Neutrophil (primary cell): ENCODE measurements around the gene MEGF11.
"Not testable (repeated sequence)": the region's sequence is repeated elsewhere in the genome, so short reads cannot be mapped to it uniquely, and the experiment has no call there.

ENCODE experiments used
- H3K27ac ChIP-seq: fragments of 200-600 bp; sonication (generic); 2 replicates; pipeline ENCODE4 v1.5.1; 2016; ENCODE audit warnings: mild to moderate bottlenecking, moderate library complexity
- H3K27me3 ChIP-seq: fragments of 200-600 bp; sonication (generic); 2 replicates; pipeline ENCODE4 v1.6.0; 2016; ENCODE audit warnings: mild to moderate bottlenecking
- H3K36me3 ChIP-seq: fragments of 200-600 bp; sonication (generic); 2 replicates; pipeline ENCODE4 v1.5.1; 2017
- H3K4me1 ChIP-seq, 2 experiments: fragments of 200-600 bp in 1 of 2; sonication (generic) in 1 of 2; 1 replicate in 1 of 2; 2 replicates in 1 of 2; pipeline versions ENCODE4 v1.5.1 to v1.6.1; 2013 to 2016; ENCODE audit warnings: low read depth in 1 of 2, low read length in 1 of 2, mild to moderate bottlenecking in 1 of 2, moderate library complexity in 1 of 2; ENCODE audit not compliant: control insufficient read depth in 1 of 2, insufficient read depth in 1 of 2
- H3K4me3 ChIP-seq, 2 experiments: fragments of 200-600 bp in 1 of 2; sonication (generic) in 1 of 2; 1 replicate in 1 of 2; 2 replicates in 1 of 2; pipeline ENCODE4 v1.5.1; 2013 to 2016; ENCODE audit warnings: low read depth in 1 of 2, low read length in 1 of 2, mild to moderate bottlenecking in 1 of 2, moderate library complexity in 1 of 2
- H3K9me3 ChIP-seq: fragments of 200-600 bp; sonication (generic); 2 replicates; pipeline ENCODE4 v1.5.1; 2016
- TF ChIP-seq, protein P1 (sequence below): fragments of 200-600 bp; sonication (generic); IDR thresholded peaks from 2 replicates; pipeline ENCODE4 v1.5.1; 2016; ENCODE audit warnings: antibody characterized with exemption

MEGF11 gene

DNA sequence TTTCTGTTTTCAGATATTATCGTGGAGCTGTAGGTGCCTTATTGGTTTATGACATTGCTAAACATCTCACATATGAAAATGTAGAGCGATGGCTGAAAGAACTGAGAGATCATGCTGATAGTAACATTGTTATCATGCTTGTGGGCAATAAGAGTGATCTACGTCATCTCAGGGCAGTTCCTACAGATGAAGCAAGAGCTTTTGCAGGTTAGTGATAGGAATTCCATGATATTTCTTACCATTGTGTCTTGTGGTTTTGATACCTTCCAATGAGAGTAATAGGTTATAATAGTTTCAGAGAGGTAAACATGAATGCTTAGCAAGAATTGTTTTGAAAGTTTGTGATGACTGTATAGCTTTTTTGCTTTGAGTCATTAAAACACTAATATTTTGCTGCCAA is 375.8 kb downstream of the MEGF11 start:
- Histone ChIP-seq H3K27ac (no peak overlapping the region), H3K36me3 (peaks cover 72% of the 10 kb centered on the region), H3K4me1 (no peaks in the 10 kb centered on the region), H3K9me3 (no peaks in the 10 kb centered on the region), H3K4me3 (no peak overlapping the region), H3K27me3 (no peaks in the 10 kb centered on the region)
- TF ChIP-seq, protein P1, sequence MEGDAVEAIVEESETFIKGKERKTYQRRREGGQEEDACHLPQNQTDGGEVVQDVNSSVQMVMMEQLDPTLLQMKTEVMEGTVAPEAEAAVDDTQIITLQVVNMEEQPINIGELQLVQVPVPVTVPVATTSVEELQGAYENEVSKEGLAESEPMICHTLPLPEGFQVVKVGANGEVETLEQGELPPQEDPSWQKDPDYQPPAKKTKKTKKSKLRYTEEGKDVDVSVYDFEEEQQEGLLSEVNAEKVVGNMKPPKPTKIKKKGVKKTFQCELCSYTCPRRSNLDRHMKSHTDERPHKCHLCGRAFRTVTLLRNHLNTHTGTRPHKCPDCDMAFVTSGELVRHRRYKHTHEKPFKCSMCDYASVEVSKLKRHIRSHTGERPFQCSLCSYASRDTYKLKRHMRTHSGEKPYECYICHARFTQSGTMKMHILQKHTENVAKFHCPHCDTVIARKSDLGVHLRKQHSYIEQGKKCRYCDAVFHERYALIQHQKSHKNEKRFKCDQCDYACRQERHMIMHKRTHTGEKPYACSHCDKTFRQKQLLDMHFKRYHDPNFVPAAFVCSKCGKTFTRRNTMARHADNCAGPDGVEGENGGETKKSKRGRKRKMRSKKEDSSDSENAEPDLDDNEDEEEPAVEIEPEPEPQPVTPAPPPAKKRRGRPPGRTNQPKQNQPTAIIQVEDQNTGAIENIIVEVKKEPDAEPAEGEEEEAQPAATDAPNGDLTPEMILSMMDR: no peak

DNA sequence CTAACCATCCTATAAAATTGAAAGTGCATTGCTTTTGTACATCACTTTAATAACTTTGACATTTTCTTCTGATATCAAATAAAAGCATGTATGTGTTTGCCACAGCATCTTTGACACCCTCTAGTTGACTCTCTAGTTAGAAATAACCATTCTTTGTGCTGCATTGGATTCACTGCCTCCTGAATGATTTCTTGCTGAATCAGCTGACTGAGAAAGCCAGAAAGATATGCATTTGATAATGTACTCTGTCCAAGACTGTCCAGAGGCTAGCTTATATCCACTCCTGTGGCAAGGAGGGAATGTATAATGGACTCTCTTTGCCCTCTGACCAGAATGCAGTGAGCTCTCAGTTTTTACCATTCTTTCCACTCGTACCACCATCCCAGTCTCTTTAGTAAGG is 378.1 kb downstream of the MEGF11 start:
- no peak overlapping the region for H3K4me3 ChIP-seq
- no peaks in the 10 kb centered on the region for H3K27me3 ChIP-seq
- TF ChIP-seq, protein P1: no peak
- H3K4me1 ChIP-seq: peaks cover 9% of the 10 kb centered on the region in 2 experiments
- no peak overlapping the region for H3K27ac ChIP-seq
- H3K36me3 ChIP-seq: peaks cover 52% of the 10 kb centered on the region
- no peaks in the 10 kb centered on the region for H3K9me3 ChIP-seq

DNA sequence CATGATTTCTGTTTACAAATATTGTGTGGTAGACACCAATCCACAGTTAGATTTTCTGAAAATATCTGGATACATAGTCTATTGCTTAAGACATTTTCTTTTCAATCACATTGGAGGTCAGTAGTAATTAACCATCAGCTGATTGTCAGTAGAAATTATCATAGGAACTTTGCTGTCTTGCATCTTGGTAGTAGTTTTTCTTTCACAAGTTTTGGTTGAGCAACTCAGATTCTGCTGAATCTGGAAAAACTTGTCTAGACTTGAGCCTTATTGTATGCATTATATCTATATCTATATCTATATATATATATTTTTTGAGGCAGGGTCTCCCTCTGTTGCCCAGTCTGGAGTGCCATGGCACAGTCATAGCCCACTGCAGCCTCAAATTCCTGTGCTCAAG is 380.3 kb downstream of the MEGF11 start:
- Histone ChIP-seq H3K9me3 (no peaks in the 10 kb centered on the region), H3K4me3 (no peak overlapping the region), H3K36me3 (peaks cover 30% of the 10 kb centered on the region), H3K27me3 (no peaks in the 10 kb centered on the region), H3K4me1 (peaks cover 18 to 21% of the 10 kb centered on the region in 2 experiments), H3K27ac (no peak overlapping the region)
- TF ChIP-seq, protein P1: no peak

DNA sequence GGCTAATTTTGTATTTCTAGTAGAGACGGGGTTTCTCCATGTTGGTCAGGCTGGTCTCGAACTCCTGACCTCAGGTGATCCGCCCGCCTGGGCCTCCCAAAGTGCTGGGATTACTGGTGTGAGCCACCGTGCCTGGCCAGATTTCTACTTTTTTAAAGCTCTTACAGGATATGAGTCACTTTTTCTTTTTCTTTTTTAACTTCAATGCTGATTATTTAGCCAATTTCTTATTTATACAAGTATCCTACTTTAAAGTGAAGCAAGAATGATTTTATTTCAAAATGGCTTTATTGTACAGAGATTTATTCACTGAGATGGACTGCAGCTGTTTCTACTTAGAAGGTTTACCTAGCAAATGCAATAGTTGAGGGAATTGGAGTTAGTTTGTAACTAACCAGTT is 381.0 kb downstream of the MEGF11 start:
- H3K9me3 ChIP-seq, H3K27me3 ChIP-seq, H3K27ac ChIP-seq, H3K4me3 ChIP-seq: not testable (repeated sequence)
- Histone ChIP-seq H3K4me1 (peaks cover 18 to 21% of the 10 kb centered on the region in 2 experiments), H3K36me3 (peaks cover 23% of the 10 kb centered on the region)

DNA sequence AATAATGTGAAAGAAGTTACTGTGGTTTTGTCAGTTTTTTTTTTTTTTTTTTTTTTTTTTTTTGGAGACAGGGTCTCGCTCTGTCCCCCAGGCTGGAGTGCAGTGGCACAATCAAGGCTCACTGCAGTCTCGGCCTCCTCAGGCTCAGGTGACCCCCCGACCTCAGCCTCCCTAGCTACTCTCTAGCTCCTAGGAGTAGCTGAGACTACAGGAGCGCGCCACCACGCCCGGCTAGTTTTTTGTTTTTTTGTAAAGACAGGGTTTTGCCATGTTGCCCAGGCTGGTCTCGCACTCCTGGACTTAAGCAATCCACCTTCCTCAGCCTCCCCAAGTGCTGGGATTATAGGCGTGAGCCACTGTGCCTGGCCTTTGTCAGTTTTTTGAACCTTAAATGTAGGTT is 381.7 kb downstream of the MEGF11 start:
- H3K27me3 ChIP-seq, H3K4me3 ChIP-seq, H3K27ac ChIP-seq, H3K9me3 ChIP-seq: not testable (repeated sequence)
- Histone ChIP-seq H3K36me3 (peaks cover 16% of the 10 kb centered on the region), H3K4me1 (peaks cover 18 to 21% of the 10 kb centered on the region in 2 experiments)

DNA sequence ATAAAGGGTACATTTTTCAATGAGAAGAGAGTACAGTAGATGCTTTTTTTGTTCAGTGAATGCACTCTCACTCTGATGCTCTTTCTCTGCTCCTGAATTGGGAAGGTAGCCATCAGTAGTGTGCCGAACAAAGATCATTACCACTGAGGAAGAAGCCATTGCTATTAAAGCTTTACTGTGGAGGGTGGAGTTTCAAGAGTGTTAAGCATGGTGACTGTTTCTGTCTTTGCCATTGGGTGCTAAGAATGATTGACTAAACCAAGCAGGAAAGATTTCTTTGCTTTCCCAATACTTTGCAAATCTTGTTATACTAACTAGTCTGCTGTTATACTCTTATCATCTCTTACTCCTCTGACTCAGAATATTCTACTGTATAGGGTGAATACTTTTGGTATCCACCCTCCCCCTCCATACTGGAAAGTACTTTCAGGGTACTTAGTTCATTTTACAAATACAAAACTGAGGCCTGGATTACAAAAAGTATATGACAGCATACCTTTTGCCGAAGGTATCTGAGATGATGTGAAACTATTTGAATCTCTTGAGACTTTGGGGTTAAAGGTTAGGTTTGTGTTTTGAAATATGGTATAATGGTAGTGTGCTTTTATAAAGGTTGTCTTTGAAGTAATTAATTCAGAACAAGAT is 382.5 kb downstream of the MEGF11 start:
- Histone ChIP-seq H3K9me3 (no peaks in the 10 kb centered on the region), H3K4me3 (peak overlapping the region; percentile 91 to 99), H3K27me3 (no peaks in the 10 kb centered on the region), H3K4me1 (peaks cover 18 to 21% of the 10 kb centered on the region in 2 experiments), H3K36me3 (peaks cover 7% of the 10 kb centered on the region), H3K27ac (peak overlapping the region; percentile 89)
- TF ChIP-seq, protein P1: no peak
